Gastrocnemius medialis (tissue), 4 donors: ENCODE results near the gene PRSS3. TPM values are rescaled to one million over a fixed set of nuclear protein-coding genes. Genes with fewer than 3 reads are reported as not detected.
A peak's percentile ranks its signal among the peaks of the same experiment; 100 is the strongest.
"Not testable (repeated sequence)": the region's sequence is repeated elsewhere in the genome, so short reads cannot be mapped to it uniquely, and the experiment has no call there.

Experiments used
- ATAC-seq, 2 donors: fragments of 150-250 bp; one replicate each; pipeline ENCODE4 v1.9.1; 2016
- DNase-seq, 2 donors: peaks; one replicate each; pipeline ENCODE4 v3.0.0-alpha.2; 2019
- H3K27ac ChIP-seq, 4 donors: fragments of 200-600 bp; sonication (generic); 1 replicate in 1 of 4; 2 replicates in 3 of 4; pipeline ENCODE4 v1.5.1; 2016 to 2018; ENCODE audit warnings: mild to moderate bottlenecking in 2 of 4, moderate library complexity in 1 of 4
- H3K27me3 ChIP-seq, 3 donors: fragments of 200-600 bp; sonication (generic) in 2 of 3; 1 replicate in 1 of 3; 2 replicates in 2 of 3; pipeline versions ENCODE4 v1.5.1 to v1.6.0; 2016 to 2019; ENCODE audit warnings: mild to moderate bottlenecking in 1 of 3, moderate library complexity in 1 of 3
- H3K36me3 ChIP-seq, 2 donors: fragments of 200-600 bp; sonication (generic) in 1 of 2; one replicate each; pipeline ENCODE4 v1.5.1; 2017 to 2018
- H3K4me1 ChIP-seq, 2 donors: fragments of 200-600 bp; sonication (generic) in 1 of 2; one replicate each; pipeline ENCODE4 v1.5.1; 2016 to 2017; ENCODE audit warnings: mild to moderate bottlenecking in 2 of 2
- H3K4me3 ChIP-seq, 4 donors: fragments of 200-600 bp; sonication (generic) in 3 of 4; 1 replicate in 1 of 4; 2 replicates in 3 of 4; pipeline ENCODE4 v1.5.1; 2016 to 2019; ENCODE audit warnings: mild to moderate bottlenecking in 2 of 4
- H3K9me3 ChIP-seq, 3 donors: fragments of 200-600 bp; sonication (generic) in 2 of 3; 1 replicate in 1 of 3; 2 replicates in 2 of 3; pipeline ENCODE4 v1.5.1; 2016 to 2019
- POLR2A ChIP-seq, 2 donors: fragments of 450-650 bp; IDR thresholded peaks; one replicate each; pipeline ENCODE4 v1.6.1; 2017; ENCODE audit warnings: antibody characterized with exemption in 2 of 2, mild to moderate bottlenecking in 2 of 2, moderate library complexity in 2 of 2
- in situ Hi-C, 4 donors: fragments of 200-750 bp; cut with MboI; loops; one replicate each; pipeline versions ENCODE4 v1.15.0 to v1.8.0; 2017; ENCODE audit warnings: low sequenced_read_pairs in 4 of 4
- intact Hi-C: fragments of 100-400 bp; cut with DNase I; formaldehyde crosslinking; loops from one replicate; pipeline ENCODE4 v1.15.1; 2023; ENCODE audit warnings: low total_unique reads
- total RNA-seq, 4 donors: library from RNA; depleted of rRNA; stranded (reverse); fragments of >200 nt; gene quantifications; one replicate each; pipeline versions ENCODE4 v1.1.0 to v1.2.3, GENCODE V29; 2016
- TF ChIP-seq, protein P1 (sequence below), 5 experiments: fragments of 450-650 bp in 3 of 5; fragments of 200-600 bp in 2 of 5; sonication (generic) in 2 of 5; IDR thresholded peaks in 4 of 5; conservative IDR thresholded peaks in 1 of 5; 1 replicate in 4 of 5; 2 replicates in 1 of 5; pipeline ENCODE4 v1.5.1; 2016 to 2019; ENCODE audit warnings: antibody characterized with exemption in 5 of 5, mild to moderate bottlenecking in 3 of 5, moderate library complexity in 3 of 5

Gene PRSS3
- total RNA-seq = under 1 TPM in 1 of 4 donors, not detected in 3; 0.46 TPM

GRCh38 chr9:33795281-33795680 is at the start of gene PRSS3:
PRSS3 (plus strand) TSS chr9:33795561; CDS start chr9:33795574, 13 bp downstream.
- DNase-seq = no peak
- intact Hi-C loops = no loop called here
- in situ Hi-C loops = no loop called here
- Histone ChIP-seq H3K4me1 (no peaks in the 10 kb centered on the region), H3K4me3 (no peak within 1 kb of the TSS), H3K27me3 (no peaks in the 10 kb centered on the region), H3K9me3 (no peaks in the 10 kb centered on the region), H3K36me3 (no peaks in the 10 kb centered on the region), H3K27ac (no peak within 1 kb of the TSS)
- no peak for TF ChIP-seq POLR2A (IDR thresholded peaks at IDR 0.05)
- TF ChIP-seq, protein P1, sequence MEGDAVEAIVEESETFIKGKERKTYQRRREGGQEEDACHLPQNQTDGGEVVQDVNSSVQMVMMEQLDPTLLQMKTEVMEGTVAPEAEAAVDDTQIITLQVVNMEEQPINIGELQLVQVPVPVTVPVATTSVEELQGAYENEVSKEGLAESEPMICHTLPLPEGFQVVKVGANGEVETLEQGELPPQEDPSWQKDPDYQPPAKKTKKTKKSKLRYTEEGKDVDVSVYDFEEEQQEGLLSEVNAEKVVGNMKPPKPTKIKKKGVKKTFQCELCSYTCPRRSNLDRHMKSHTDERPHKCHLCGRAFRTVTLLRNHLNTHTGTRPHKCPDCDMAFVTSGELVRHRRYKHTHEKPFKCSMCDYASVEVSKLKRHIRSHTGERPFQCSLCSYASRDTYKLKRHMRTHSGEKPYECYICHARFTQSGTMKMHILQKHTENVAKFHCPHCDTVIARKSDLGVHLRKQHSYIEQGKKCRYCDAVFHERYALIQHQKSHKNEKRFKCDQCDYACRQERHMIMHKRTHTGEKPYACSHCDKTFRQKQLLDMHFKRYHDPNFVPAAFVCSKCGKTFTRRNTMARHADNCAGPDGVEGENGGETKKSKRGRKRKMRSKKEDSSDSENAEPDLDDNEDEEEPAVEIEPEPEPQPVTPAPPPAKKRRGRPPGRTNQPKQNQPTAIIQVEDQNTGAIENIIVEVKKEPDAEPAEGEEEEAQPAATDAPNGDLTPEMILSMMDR (IDR thresholded peaks at IDR 0.05 in 4 of 5, conservative IDR thresholded peaks at IDR 0.05 in 1 of 5) = no peak
- no peak for ATAC-seq

DNA sequence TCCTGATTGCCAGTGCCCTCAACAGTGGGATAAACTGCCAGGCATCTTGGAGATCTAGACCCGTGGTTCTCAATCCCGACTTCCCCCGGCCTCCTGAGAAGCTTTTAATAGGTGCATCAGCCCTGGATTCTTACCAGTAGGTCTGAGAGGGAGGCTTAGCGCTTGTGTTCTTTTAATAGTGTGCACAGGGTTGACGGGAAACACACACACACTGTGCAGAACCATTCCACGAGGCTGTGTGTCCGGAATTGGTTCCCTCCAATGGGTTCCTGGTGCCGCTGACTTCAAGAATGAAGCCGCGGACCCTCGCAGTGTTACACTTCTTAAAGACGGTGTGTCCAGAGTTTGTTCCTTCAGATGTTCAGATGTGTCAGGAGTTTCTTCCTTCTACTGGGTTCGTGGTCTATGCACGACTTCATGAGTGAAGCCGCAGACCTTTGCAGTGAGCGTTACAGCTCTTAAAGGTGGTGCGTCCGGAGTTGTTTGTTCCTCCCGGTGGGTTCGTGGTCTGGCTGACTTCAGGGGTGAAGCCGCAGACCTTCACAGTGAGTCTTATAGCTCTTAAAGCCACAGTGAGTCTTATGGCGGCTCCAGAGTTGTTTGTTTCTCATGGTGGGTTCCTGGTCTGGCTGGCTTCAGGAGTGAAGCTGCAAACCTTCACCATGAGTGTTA is 46.6 kb upstream of the PRSS3 start:
- Histone ChIP-seq H3K4me1 (peaks cover 0 to 2% of the 10 kb centered on the region in 2 donors), H3K36me3 (no peaks in the 10 kb centered on the region), H3K9me3 (no peaks in the 10 kb centered on the region), H3K27me3 (peaks cover 35 to 42% (median 38%) of the 10 kb centered on the region in 3 donors), H3K27ac (no peak overlapping the region), H3K4me3 (no peak overlapping the region)
- in situ Hi-C loops (no loop called here), intact Hi-C loops (no loop called here)
- ATAC-seq (no peak), DNase-seq (no peak)
- no peak for TF ChIP-seq POLR2A (IDR thresholded peaks at IDR 0.05)
- TF ChIP-seq, protein P1 (IDR thresholded peaks at IDR 0.05 in 4 of 5, conservative IDR thresholded peaks at IDR 0.05 in 1 of 5) = no peak

GRCh38 chr9:33749305-33749654 is 46.1 kb upstream of the PRSS3 start:
- H3K4me3 ChIP-seq, H3K4me1 ChIP-seq, DNase-seq, ATAC-seq, H3K36me3 ChIP-seq, H3K9me3 ChIP-seq, H3K27ac ChIP-seq, intact Hi-C loops, in situ Hi-C loops: not testable (repeated sequence)
- H3K27me3 ChIP-seq = peaks cover 35 to 42% (median 41%) of the 10 kb centered on the region in 3 donors

DNA sequence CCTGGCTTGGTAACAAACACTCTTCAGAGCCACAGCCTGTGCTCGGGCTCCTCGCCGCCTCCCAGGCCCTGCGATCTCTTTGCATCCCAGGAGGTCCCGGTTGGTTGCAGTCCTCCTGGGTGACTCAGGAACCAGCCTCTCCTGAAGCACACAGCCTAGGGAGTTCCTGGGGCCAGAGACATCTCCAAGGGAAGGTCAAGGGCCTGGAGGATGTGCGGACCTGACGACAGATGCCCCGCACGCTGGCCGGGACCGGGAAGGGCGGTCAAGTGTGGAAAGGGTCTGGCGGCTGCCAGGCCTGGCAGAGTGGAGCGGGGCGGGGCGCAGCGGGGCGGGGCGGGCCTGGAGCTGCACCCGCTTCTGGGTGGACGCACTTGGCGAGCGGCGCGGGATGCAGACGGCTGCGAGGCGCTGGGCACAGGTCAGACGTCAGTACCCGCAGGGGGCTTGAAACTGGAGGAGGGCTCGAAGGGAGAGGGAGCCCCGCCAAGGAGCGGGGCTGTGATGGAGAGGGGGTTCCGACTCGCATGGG is 45.0 kb upstream of the PRSS3 start:
- no peak for TF ChIP-seq POLR2A (IDR thresholded peaks at IDR 0.05)
- TF ChIP-seq, protein P1 (IDR thresholded peaks at IDR 0.05 in 4 of 5, conservative IDR thresholded peaks at IDR 0.05 in 1 of 5) = no peak
- intact Hi-C loops = no loop called here
- Histone ChIP-seq H3K4me1 (peaks cover 0 to 2% of the 10 kb centered on the region in 2 donors), H3K36me3 (no peaks in the 10 kb centered on the region), H3K27me3 (peaks cover 35 to 45% (median 42%) of the 10 kb centered on the region in 3 donors), H3K4me3 (peak overlapping the region in 2 of 4 donors; percentile 3 to 20), H3K27ac (no peak overlapping the region), H3K9me3 (no peaks in the 10 kb centered on the region)
- DNase-seq (no peak), ATAC-seq (no peak)
- in situ Hi-C loops = no loop called here

- in situ Hi-C loops (no loop called here), intact Hi-C loops (no loop called here)
- Histone ChIP-seq H3K4me1 (peaks cover 0 to 2% of the 10 kb centered on the region in 2 donors), H3K27me3 (peaks cover 35 to 47% (median 45%) of the 10 kb centered on the region in 3 donors), H3K27ac (no peak overlapping the region), H3K36me3 (no peaks in the 10 kb centered on the region), H3K9me3 (no peaks in the 10 kb centered on the region), H3K4me3 (peak overlapping the region in 1 of 4 donors; percentile 3)
- TF ChIP-seq, protein P1 (IDR thresholded peaks at IDR 0.05 in 4 of 5, conservative IDR thresholded peaks at IDR 0.05 in 1 of 5) = no peak
- no peak for TF ChIP-seq POLR2A (IDR thresholded peaks at IDR 0.05)
- ATAC-seq (no peak), DNase-seq (no peak)
These were observed 44.5 kb upstream of the PRSS3 start for GRCh38 chr9:33750839-33751339.
